Measurements from ENCODE around the gene BAG1.

The BAG1 gene

DNA sequence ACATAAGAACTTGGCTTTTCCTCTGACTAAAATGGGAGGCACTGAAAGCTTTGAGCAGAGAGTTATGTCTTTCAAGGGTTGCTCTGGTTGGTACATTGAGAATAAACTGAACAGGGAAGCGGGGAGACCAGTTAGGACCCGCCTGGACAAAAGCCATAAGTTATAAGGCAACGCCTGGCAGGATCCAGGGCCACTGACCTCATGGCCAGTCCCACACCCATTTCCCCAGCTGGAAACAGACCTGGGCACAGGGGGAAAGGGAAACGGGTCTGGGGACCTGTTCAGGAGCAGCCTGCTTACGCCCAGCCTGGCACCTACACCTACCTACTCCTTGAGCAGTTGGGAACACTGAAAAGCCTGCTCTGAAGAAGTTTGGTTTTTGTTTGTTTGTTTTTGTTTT is 23.2 kb downstream of the BAG1 start:
- H3K79me1 ChIP-seq (ENCODE audit: low read length): no peaks in the 10 kb centered on the region
- H4K5ac ChIP-seq (ENCODE audit: low read length): no peak overlapping the region
- no peaks in the 10 kb centered on the region for H3K79me2 ChIP-seq (ENCODE audit: control insufficient read depth, insufficient read depth, low read length)
- no peak overlapping the region for H3K9ac ChIP-seq (ENCODE audit: low read length)
- no peak overlapping the region for H3K4ac ChIP-seq (ENCODE audit: low read depth, low read length)
- H3K4me1 ChIP-seq (ENCODE audit: control insufficient read depth, low read depth, low read length): no peaks in the 10 kb centered on the region
- DNase-seq: no peak
- no peak overlapping the region for H3K4me3 ChIP-seq (ENCODE audit: low read length)
- no peak overlapping the region for H3K27ac ChIP-seq (ENCODE audit: low read depth, low read length)
- H2AK5ac ChIP-seq (ENCODE audit: low read length): no peak overlapping the region
- no peak overlapping the region for H4K8ac ChIP-seq (ENCODE audit: low read depth, low read length)
- no peak overlapping the region for H3K18ac ChIP-seq (ENCODE audit: low read length)
- WGBS (ENCODE audit: extremely low coverage, insufficient coverage, low lambda C conversion rate): no CpG with 5 or more reads among the region's 5 CpGs
- no peak overlapping the region for H2BK120ac ChIP-seq (ENCODE audit: low read depth, low read length)
- H3K56ac ChIP-seq (ENCODE audit: low read length): no peak overlapping the region
- no peaks in the 10 kb centered on the region for H3K36me3 ChIP-seq (ENCODE audit: control insufficient read depth, insufficient read depth, low read length)
- no peak overlapping the region for H2BK15ac ChIP-seq (replicated peaks; ENCODE audit: low read depth)
- no peak overlapping the region for H3K23ac ChIP-seq (ENCODE audit: low read length)
- no peak overlapping the region for H3K4me2 ChIP-seq (ENCODE audit: low read length)
- no peaks in the 10 kb centered on the region for H3K27me3 ChIP-seq (ENCODE audit: insufficient read depth, low read length, poor library complexity)
- no peak overlapping the region for H2BK5ac ChIP-seq (ENCODE audit: low read length)

DNA sequence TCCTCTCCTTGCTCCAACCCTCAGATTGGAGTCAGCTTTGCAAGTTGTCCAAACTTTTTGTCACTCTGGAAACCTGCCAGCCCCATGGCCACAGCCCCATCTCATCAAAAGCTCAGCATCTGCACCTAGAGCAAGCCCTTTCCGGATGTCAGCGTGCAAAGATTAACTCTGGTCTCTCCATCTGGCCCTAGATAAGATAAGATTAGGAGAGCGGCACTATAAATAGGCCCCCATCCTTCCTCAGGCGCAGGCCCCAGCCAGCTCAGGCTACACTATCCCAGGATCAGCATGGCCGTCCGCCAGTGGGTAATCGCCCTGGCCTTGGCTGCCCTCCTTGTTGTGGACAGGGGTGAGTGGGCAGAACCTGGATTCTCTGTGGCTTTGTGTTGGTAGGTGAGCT is 24.6 kb downstream of the BAG1 start, which contains the start of gene SPINK4:
SPINK4 (plus strand) TSS at position 247 of the 400 bp plus-strand sequence; CDS start at position 289, 42 bp downstream.
- no peak within 1 kb of the TSS for H2BK15ac ChIP-seq (replicated peaks; ENCODE audit: low read depth)
- no peak within 1 kb of the TSS for H3K23ac ChIP-seq (ENCODE audit: low read length)
- no peaks in the 10 kb centered on the region for H3K36me3 ChIP-seq (ENCODE audit: control insufficient read depth, insufficient read depth, low read length)
- no peak within 1 kb of the TSS for H3K27ac ChIP-seq (ENCODE audit: low read depth, low read length)
- H3K4me3 ChIP-seq (ENCODE audit: low read length): no peak within 1 kb of the TSS
- no peaks in the 10 kb centered on the region for H3K79me2 ChIP-seq (ENCODE audit: control insufficient read depth, insufficient read depth, low read length)
- no peak within 1 kb of the TSS for H2BK120ac ChIP-seq (ENCODE audit: low read depth, low read length)
- no peak within 1 kb of the TSS for H4K8ac ChIP-seq (ENCODE audit: low read depth, low read length)
- no peak within 1 kb of the TSS for H3K56ac ChIP-seq (ENCODE audit: low read length)
- H3K18ac ChIP-seq (ENCODE audit: low read length): no peak within 1 kb of the TSS
- H2BK5ac ChIP-seq (ENCODE audit: low read length): no peak within 1 kb of the TSS
- no peak within 1 kb of the TSS for H3K4ac ChIP-seq (ENCODE audit: low read depth, low read length)
- no peak within 1 kb of the TSS for H4K5ac ChIP-seq (ENCODE audit: low read length)
- H3K9ac ChIP-seq (ENCODE audit: low read length): no peak within 1 kb of the TSS
- H3K27me3 ChIP-seq (ENCODE audit: insufficient read depth, low read length, poor library complexity): no peaks in the 10 kb centered on the region
- no CpG with 5 or more reads among the region's 7 CpGs for WGBS (ENCODE audit: extremely low coverage, insufficient coverage, low lambda C conversion rate)
- H3K4me2 ChIP-seq (ENCODE audit: low read length): no peak within 1 kb of the TSS
- H3K79me1 ChIP-seq (ENCODE audit: low read length): no peaks in the 10 kb centered on the region
- DNase-seq: peak; percentile 69
- H3K4me1 ChIP-seq (ENCODE audit: control insufficient read depth, low read depth, low read length): no peaks in the 10 kb centered on the region
- no peak within 1 kb of the TSS for H2AK5ac ChIP-seq (ENCODE audit: low read length)

DNA sequence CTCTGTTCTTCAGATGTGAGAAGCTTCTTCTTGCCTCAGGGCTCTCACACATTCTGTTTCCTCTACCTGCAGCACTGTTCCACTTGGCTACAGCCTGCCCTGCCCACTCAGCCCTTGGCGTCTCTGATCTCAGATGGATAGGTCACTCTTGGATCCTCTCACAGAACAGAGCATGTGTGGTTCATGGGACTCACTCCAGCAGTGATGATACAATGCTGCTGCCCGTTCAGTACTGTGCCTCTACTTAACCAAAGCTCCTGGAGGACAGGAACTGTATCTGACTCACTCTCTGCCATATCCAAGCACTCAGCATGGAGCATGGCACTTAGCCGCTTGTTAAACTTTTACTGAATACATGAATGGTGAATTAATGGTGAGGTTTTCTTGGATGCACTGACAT is 27.9 kb downstream of the BAG1 start:
- H3K36me3 ChIP-seq (ENCODE audit: control insufficient read depth, insufficient read depth, low read length): no peaks in the 10 kb centered on the region
- no peak overlapping the region for H3K9ac ChIP-seq (ENCODE audit: low read length)
- no CpG with 5 or more reads among the region's 3 CpGs for WGBS (ENCODE audit: extremely low coverage, insufficient coverage, low lambda C conversion rate)
- no peak overlapping the region for H2BK5ac ChIP-seq (ENCODE audit: low read length)
- H3K18ac ChIP-seq (ENCODE audit: low read length): no peak overlapping the region
- no peaks in the 10 kb centered on the region for H3K79me1 ChIP-seq (ENCODE audit: low read length)
- H3K4me3 ChIP-seq (ENCODE audit: low read length): no peak overlapping the region
- no peaks in the 10 kb centered on the region for H3K27me3 ChIP-seq (ENCODE audit: insufficient read depth, low read length, poor library complexity)
- no peak overlapping the region for H2BK15ac ChIP-seq (replicated peaks; ENCODE audit: low read depth)
- H3K4me1 ChIP-seq (ENCODE audit: control insufficient read depth, low read depth, low read length): no peaks in the 10 kb centered on the region
- no peak overlapping the region for H3K27ac ChIP-seq (ENCODE audit: low read depth, low read length)
- H3K56ac ChIP-seq (ENCODE audit: low read length): no peak overlapping the region
- no peak overlapping the region for H2AK5ac ChIP-seq (ENCODE audit: low read length)
- no peaks in the 10 kb centered on the region for H3K79me2 ChIP-seq (ENCODE audit: control insufficient read depth, insufficient read depth, low read length)
- no peak overlapping the region for H2BK120ac ChIP-seq (ENCODE audit: low read depth, low read length)
- no peak overlapping the region for H4K8ac ChIP-seq (ENCODE audit: low read depth, low read length)
- H3K23ac ChIP-seq (ENCODE audit: low read length): no peak overlapping the region
- no peak overlapping the region for H3K4me2 ChIP-seq (ENCODE audit: low read length)
- DNase-seq: no peak
- no peak overlapping the region for H4K5ac ChIP-seq (ENCODE audit: low read length)
- H3K4ac ChIP-seq (ENCODE audit: low read depth, low read length): no peak overlapping the region

DNA sequence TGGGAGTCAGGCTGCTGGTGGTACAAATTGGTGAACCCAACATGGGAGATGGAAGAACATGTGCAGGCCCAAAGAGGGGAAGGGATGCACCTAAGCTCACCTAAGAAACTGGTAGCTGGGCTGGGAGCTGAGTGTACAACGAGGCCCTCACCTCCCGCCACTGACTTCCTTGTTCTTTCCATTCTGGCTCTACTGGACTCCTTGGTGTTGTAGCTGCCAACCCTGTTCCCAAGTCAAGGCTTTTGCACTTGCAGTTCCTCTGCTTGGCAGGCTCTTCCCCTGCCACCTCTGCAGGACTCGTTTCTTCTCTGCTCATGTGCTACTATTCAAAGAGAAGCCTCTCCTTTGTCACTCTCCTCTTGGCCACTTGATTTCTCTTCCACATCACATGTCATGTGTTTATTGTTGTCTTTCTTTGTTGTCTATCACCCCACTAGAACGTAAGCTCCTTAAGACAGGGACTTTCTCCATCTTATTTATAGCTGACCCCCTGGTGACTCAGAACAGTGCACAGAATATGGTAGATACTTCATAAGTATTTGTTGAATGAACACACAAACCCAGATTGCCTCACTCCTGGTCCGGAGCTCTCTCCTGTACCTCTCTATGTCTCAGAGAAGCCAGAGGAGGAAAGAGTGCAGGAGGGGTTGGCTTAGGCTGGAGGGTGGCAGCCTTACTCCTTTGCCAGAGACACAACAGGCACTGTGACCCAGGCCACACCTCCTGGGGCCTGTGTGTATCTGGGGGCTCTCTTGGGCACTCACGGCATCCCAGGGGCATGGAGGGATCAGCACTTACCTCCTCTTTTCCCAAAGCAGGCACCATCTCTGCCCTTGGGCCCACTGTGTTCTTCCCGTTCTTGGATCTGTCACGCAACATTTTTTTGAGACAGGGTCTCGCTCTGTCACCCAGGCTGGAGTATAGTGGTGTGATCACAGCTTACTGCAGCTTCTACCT is 29.7 kb downstream of the BAG1 start:
- Histone ChIP-seq H3K4me2 (ENCODE audit: low read length) (no peak overlapping the region), H4K5ac (ENCODE audit: low read length) (no peak overlapping the region), H3K27me3 (ENCODE audit: insufficient read depth, low read length, poor library complexity) (no peaks in the 10 kb centered on the region), H3K23ac (ENCODE audit: low read length) (no peak overlapping the region), H3K36me3 (ENCODE audit: control insufficient read depth, insufficient read depth, low read length) (no peaks in the 10 kb centered on the region), H4K8ac (ENCODE audit: low read depth, low read length) (no peak overlapping the region), H3K4me3 (ENCODE audit: low read length) (no peak overlapping the region), H3K79me2 (ENCODE audit: control insufficient read depth, insufficient read depth, low read length) (no peaks in the 10 kb centered on the region), H2BK120ac (ENCODE audit: low read depth, low read length) (no peak overlapping the region), H3K79me1 (ENCODE audit: low read length) (no peaks in the 10 kb centered on the region), H3K4me1 (ENCODE audit: control insufficient read depth, low read depth, low read length) (no peaks in the 10 kb centered on the region), H3K27ac (ENCODE audit: low read depth, low read length) (no peak overlapping the region), H3K9ac (ENCODE audit: low read length) (no peak overlapping the region), H2AK5ac (ENCODE audit: low read length) (no peak overlapping the region), H3K18ac (ENCODE audit: low read length) (no peak overlapping the region), H3K56ac (ENCODE audit: low read length) (no peak overlapping the region), H2BK15ac (replicated peaks; ENCODE audit: low read depth) (no peak overlapping the region), H3K4ac (ENCODE audit: low read depth, low read length) (no peak overlapping the region), H2BK5ac (ENCODE audit: low read length) (no peak overlapping the region)
- DNase-seq: no peak
- WGBS (ENCODE audit: extremely low coverage, insufficient coverage, low lambda C conversion rate): no CpG with 5 or more reads among the region's 9 CpGs

GRCh38 chr9:33233626-33234342 is 30.7 kb downstream of the BAG1 start:
- no peaks in the 10 kb centered on the region for H3K79me1 ChIP-seq (ENCODE audit: low read length)
- H3K79me2 ChIP-seq (ENCODE audit: control insufficient read depth, insufficient read depth, low read length): no peaks in the 10 kb centered on the region
- no peak overlapping the region for H3K4me3 ChIP-seq (ENCODE audit: low read length)
- H3K4me1 ChIP-seq (ENCODE audit: control insufficient read depth, low read depth, low read length): no peaks in the 10 kb centered on the region
- no peak overlapping the region for H3K4me2 ChIP-seq (ENCODE audit: low read length)
- H2BK15ac ChIP-seq (replicated peaks; ENCODE audit: low read depth): no peak overlapping the region
- no peak overlapping the region for H4K5ac ChIP-seq (ENCODE audit: low read length)
- no peak overlapping the region for H3K9ac ChIP-seq (ENCODE audit: low read length)
- H3K27ac ChIP-seq (ENCODE audit: low read depth, low read length): no peak overlapping the region
- no peak overlapping the region for H3K18ac ChIP-seq (ENCODE audit: low read length)
- H2AK5ac ChIP-seq (ENCODE audit: low read length): no peak overlapping the region
- H2BK5ac ChIP-seq (ENCODE audit: low read length): no peak overlapping the region
- H3K27me3 ChIP-seq (ENCODE audit: insufficient read depth, low read length, poor library complexity): no peaks in the 10 kb centered on the region
- H3K4ac ChIP-seq (ENCODE audit: low read depth, low read length): no peak overlapping the region
- no CpG with 5 or more reads among the region's 1 CpG for WGBS (ENCODE audit: extremely low coverage, insufficient coverage, low lambda C conversion rate)
- no peaks in the 10 kb centered on the region for H3K36me3 ChIP-seq (ENCODE audit: control insufficient read depth, insufficient read depth, low read length)
- H3K56ac ChIP-seq (ENCODE audit: low read length): no peak overlapping the region
- no peak overlapping the region for H4K8ac ChIP-seq (ENCODE audit: low read depth, low read length)
- no peak overlapping the region for H3K23ac ChIP-seq (ENCODE audit: low read length)
- DNase-seq: no peak
- H2BK120ac ChIP-seq (ENCODE audit: low read depth, low read length): no peak overlapping the region
